DMS53 treated with DMSO at 0.1 percent for 48 hours (cell line): Measurements from ENCODE around the gene OR10AD1.
A peak's percentile ranks its signal among the peaks of the same experiment; 100 is the strongest.
"Not testable (repeated sequence)": the region's sequence is repeated elsewhere in the genome, so short reads cannot be mapped to it uniquely, and the experiment has no call there.

Source experiments
- DNase-seq: peaks from one replicate; lab custom pipeline; 2025; ENCODE audit not compliant: unreplicated experiment; lab: John Stamatoyannopoulos, UW

The OR10AD1 gene

GRCh38 chr12:48203192-48203591 lies at the start of gene OR10AD1:
Gene OR10AD1, minus strand, starts transcription at chr12:48203292. Its CDS starts 0 bp downstream, at chr12:48203292.
- DNase-seq, result no peak

- no peak for DNase-seq
Measured at GRCh38 chr12:48247181-48247966, 44.3 kb upstream of the OR10AD1 start.

- no peak for DNase-seq
Measured at GRCh38 chr12:48237162-48237561, 34.1 kb upstream of the OR10AD1 start.

- no peak for DNase-seq
Measured at GRCh38 chr12:48235796-48236333, 32.8 kb upstream of the OR10AD1 start.

GRCh38 chr12:48231169-48231958 lies 28.3 kb upstream of the OR10AD1 start:
- not testable (repeated sequence) for DNase-seq

GRCh38 chr12:48224533-48224932 lies 21.4 kb upstream of the OR10AD1 start:
- not testable (repeated sequence) for DNase-seq

GRCh38 chr12:48221645-48222044 lies 18.6 kb upstream of the OR10AD1 start:
- no peak for DNase-seq

GRCh38 chr12:48220701-48221100 lies 17.6 kb upstream of the OR10AD1 start:
- no peak for DNase-seq

- no peak for DNase-seq
Measured at GRCh38 chr12:48219631-48220030, 16.5 kb upstream of the OR10AD1 start.

GRCh38 chr12:48216785-48217184 lies 13.7 kb upstream of the OR10AD1 start:
- no peak for DNase-seq

- not testable (repeated sequence) for DNase-seq
Measured at GRCh38 chr12:48209495-48209894, 6.4 kb upstream of the OR10AD1 start.

GRCh38 chr12:48202766-48203165 lies 326 bp downstream of the OR10AD1 start:
- DNase-seq, result no peak

GRCh38 chr12:48201516-48201915 lies 1.6 kb downstream of the OR10AD1 start:
- DNase-seq, result no peak

GRCh38 chr12:48201091-48201490 lies 2.0 kb downstream of the OR10AD1 start:
- DNase-seq, result no peak

- no peak for DNase-seq
Measured at GRCh38 chr12:48199774-48200221, 3.3 kb downstream of the OR10AD1 start.

GRCh38 chr12:48198985-48199384 lies 4.1 kb downstream of the OR10AD1 start:
- no peak for DNase-seq

- peak; percentile 82 for DNase-seq
Measured at GRCh38 chr12:48198672-48198971, 4.5 kb downstream of the OR10AD1 start.

- DNase-seq, result peak; percentile 100
Measured at GRCh38 chr12:48197971-48198671, 5.0 kb downstream of the OR10AD1 start.

- DNase-seq, result peak; percentile 100
Measured at GRCh38 chr12:48197549-48197970, 5.5 kb downstream of the OR10AD1 start.

GRCh38 chr12:48194799-48195201 lies 8.3 kb downstream of the OR10AD1 start:
- no peak for DNase-seq

- DNase-seq, result peak; percentile 75
Measured at GRCh38 chr12:48193623-48194022, 9.5 kb downstream of the OR10AD1 start.
